ENCODE measurements around the gene NEK2.
"Not testable (repeated sequence)": the region's sequence is repeated elsewhere in the genome, so short reads cannot be mapped to it uniquely, and the experiment has no call there.

NEK2 gene

DNA sequence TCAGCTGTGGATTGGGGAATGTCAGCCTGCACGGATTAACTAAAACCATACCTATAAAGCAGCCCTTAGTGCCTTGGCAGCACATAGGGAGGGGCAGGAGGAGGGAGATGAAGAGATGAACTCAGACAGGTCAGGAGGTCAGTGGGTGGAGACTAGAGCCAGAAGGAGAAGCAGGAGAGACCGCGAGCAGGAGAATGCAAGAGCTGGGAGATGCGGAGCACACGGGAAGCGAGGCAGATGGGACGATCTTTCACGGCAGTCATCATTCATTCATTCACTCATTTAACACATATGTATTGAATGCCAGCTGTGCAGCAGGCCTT is 41.9 kb downstream of the NEK2 start:
- DNase-seq = no peak

DNA sequence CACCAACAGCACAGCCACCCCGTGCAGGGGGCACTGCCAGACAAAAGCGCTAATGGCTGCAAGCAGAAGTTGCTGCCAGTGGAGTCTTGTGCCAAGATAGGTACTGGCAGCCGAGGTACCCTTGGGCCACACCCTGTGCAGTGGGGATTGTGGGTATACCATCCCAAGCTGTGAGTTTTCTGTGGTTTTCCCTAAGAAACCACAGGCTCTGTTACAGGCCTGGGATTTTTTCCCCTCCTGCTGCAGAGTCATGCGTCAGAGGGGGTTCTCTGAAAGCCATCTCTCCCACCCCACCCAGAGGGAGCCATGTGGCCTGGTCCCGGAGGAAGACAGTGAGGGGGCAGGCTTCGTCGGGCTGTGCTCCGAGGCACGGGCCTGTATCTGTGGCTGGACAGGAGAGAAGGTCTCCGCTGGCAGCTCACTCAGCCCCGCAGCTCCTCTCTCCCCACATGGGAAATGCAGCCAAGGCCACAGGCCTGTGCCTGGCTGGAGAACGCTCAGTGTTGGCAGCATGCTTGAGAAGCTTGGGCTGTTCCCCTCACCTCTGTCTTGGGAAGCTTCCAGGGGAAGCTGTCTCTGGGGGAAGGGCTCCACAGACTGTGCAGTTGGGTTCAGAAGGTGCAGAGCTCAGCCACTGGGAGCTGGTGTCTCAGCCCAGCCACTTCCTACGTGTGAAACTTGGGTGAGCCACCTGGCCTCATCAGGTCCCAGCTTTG is 42.5 kb downstream of the NEK2 start:
- peak in 11 of 56 donors; percentile 7 to 51 (median 27) for DNase-seq

DNA sequence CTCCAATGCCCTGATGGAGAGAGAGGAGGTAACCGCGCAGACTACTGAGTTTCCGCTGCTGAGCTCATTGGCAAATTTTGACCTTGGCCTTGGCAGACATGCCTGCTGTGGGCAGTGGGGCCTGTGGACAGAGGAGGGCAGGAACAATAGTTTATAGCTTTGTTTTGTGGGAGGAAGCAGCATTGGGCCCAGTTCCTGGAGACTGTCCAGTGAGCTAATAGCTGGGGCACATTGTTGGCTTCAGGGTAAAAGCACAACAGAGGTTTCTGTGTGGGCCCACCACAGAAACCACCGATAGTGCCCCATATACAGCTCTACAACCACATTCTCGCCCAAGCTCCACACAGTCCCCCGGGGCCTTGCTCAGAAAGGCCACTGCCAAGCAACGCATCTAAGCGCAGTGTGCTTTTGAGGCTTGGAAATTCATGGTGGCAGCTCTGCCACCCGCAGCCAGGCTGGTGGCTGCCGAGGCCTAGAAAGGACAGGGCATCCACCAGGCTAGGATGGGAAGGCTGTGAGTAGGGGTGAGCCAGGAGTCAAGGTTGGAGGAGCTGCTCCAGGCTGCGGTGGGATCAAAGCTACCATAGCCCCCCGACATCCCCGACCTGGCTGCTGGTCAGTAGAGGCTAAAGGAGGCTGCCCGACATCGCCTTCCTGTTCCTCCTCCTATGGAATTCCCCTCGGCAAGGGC is 43.2 kb downstream of the NEK2 start:
- DNase-seq = no peak

DNA sequence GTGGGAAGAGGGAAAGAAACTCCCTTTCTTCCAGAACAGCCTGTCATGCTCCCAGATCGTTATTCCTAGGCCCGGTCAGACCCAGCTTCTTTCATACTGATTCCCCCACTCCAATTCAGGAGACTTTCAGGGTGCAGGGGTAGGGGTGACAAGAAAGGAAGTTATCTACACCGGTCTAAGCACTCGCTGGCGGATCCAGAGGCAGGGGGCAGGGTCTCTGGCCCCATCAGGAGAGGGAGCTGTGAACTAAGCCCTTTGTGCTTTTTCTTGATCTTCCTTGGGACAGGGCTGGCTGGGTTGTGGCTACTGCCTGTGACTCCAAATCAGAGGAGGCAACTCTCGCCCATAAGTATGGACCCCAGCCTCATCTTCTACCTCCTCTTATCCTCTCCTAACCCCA is 44.3 kb downstream of the NEK2 start:
- no peak for DNase-seq

DNA sequence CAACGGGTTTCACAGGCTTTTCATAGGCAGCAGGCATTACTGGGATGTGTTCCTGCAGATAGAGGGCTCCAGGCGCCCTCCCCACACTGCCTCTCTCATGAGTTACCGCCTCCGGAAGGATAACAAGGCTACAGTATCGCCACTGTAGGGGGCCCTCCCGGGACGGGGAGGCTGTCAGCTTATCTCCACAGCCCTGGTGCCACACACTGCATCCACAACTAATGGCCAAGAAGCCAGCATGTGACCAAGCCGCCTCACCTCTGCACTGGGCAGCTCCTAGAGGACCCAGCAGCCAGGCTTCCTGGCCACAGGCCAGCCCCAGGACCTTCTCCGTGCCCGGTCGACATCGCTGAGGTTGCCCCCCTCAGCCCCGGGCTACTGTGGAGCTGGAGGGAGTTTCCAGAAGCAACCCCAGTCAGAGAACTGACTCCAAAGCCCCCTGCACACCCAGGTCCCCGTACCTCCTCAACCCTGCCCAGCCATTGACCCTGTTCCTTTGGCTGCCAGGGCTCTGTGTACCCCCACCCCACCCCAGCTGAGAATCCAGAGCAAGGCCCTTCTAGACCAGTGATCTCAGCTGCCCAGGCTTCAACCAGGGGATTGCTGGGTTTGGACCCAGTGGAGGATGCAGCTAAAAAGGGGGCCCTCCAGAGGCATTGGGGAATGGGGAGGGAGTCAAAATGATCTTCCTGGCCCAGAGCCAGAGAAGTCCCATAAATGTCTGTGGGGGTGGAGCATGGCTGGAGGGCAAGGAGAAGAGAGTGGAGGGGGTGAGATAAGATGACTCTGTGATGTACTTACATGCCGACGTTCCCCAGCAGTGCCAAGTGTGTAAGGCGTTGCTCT is 45.0 kb downstream of the NEK2 start:
- DNase-seq = no peak

DNA sequence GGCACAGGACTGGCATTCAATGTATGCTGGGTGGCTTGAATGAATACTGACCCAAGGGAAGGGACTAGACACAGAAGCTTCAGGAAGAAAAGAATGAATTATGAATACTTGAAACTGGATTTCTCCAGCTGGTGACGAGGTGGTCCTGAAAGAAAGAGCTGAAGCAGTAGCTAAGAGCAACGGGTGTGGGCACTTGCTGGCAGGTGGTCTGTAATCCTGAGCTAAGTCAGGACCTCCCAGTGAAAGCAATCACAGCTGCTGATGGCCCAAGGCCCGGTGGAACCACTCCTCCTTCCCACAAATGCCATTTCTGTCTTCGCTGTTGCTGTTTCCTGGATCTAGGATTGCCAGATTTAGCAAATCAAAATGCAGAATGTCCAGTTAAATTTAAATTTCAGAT is 47.0 kb downstream of the NEK2 start:
- no peak for DNase-seq

DNA sequence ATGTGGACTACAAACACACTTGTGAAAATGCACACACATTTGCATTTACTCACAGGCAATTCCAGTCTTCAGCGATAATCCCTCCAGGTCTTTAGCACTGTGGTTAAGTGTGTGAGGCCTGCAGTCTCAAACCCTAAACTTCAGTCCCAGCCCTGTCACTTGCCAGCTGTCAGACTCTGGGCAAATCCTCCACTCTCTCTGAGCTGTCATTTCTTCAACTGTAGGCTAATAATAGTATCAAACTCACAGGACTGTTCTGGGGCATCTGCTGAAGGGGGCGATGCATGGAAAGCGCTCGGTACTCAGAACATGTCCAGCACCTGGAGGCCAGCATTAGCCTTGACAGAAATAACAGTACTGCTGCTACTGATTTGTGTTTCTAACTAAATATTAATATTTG is 48.2 kb downstream of the NEK2 start:
- DNase-seq = no peak

DNA sequence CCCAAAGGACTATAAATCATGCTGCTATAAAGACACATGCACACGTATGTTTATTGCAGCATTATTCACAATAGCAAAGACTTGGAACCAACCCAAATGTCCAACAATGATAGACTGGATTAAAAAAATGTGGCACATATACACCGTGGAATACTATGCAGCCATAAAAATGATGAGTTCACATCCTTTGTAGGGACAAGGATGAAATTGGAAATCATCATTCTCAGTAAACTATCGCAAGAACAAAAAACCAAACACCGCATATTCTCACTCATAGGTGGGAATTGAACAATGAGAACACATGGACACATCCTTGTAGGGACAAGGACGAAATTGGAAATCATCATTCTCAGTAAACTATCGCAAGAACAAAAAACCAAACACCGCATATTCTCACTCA is 49.6 kb downstream of the NEK2 start:
- not testable (repeated sequence) for DNase-seq

DNA sequence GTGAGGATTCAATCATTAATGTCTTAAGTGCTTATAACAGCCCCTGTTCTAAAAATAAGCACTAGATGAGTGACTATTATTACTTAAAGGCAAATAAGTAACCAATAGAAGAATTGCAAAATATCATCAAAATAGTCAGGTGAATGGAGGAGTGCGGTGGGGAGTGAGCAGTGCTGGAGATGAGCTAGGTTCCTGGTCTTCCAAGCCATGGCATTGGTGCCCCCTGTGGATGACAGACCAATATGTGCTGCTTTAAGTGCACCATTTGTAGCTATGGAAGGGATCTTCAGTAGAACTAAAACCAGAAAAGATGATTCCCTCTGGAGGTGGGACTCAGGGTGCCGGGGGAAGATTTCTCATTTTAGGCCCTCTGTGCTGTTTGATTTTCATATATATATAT is 50.4 kb downstream of the NEK2 start:
- DNase-seq = peak in 1 of 56 donors; percentile 18

DNA sequence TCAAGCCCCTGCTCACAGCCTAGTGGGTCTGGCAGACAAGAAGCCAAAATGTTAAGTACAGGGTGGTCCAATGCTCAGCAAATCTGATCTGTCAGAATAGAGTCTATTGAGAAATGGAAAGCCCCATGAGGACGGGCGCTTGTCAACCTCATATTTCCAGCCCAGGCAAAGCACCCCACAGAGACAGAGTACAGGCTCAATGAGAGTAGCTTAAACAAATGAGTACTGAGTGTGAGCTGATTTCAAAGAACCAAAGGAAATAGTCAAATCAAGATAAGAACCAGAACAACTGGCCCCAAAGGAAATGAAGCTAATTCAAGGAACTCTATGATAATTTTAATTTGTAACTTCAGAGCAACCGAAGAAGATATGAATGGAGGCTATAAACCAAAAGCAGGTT is 51.9 kb downstream of the NEK2 start:
- no peak for DNase-seq

DNA sequence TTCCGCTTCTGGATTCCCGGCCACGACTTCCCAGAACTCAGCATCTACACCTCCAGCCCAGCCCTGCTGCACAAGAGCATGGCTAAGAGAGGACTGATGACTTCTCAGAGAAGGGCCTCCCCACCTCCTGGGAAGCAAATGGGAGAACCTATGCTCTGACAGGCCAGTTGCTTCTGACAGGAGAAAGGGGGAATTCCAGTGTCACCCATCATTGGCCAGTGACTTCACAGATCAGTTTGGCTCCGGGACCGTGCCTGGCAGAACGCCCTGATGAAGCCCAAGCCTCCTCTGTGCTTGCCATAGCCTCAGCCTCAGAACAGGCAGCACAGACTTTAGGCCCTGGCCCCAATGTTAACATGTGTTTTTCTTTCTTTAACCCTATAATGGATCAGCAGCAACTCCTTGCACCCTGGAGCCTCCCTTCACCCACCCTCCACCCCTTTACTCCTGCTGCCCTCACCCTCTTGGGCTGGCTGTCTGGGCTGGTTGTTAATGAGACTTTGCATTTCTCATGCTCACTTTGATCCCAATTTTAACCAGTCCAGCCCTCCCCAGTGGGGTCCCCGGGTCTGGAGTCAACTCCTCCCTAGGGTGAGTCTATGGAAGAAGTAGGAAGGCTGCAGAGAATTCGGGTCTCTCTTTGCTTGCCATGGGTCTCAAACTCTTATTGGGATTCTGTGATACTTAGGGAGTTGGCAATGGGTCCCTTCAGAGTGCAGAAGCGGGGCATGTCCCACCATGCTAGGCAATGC is 53.8 kb downstream of the NEK2 start:
- no peak for DNase-seq

DNA sequence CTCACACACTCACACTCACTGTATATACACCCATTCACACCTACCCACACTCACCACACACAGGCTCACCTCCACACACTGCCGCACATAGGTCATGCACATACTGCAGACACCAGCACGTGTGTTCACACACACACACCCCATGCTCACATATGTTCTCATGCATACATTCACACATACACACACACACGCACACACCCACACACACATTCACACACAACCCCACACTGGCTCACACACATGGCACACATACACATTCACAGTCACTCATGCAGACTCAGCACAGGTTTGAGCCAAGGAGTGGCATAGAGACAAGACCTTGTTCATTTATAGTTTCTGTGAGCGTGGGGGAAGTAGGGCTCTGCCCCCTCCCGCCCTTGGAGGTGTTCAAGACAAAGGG is 55.3 kb downstream of the NEK2 start:
- no peak for DNase-seq

DNA sequence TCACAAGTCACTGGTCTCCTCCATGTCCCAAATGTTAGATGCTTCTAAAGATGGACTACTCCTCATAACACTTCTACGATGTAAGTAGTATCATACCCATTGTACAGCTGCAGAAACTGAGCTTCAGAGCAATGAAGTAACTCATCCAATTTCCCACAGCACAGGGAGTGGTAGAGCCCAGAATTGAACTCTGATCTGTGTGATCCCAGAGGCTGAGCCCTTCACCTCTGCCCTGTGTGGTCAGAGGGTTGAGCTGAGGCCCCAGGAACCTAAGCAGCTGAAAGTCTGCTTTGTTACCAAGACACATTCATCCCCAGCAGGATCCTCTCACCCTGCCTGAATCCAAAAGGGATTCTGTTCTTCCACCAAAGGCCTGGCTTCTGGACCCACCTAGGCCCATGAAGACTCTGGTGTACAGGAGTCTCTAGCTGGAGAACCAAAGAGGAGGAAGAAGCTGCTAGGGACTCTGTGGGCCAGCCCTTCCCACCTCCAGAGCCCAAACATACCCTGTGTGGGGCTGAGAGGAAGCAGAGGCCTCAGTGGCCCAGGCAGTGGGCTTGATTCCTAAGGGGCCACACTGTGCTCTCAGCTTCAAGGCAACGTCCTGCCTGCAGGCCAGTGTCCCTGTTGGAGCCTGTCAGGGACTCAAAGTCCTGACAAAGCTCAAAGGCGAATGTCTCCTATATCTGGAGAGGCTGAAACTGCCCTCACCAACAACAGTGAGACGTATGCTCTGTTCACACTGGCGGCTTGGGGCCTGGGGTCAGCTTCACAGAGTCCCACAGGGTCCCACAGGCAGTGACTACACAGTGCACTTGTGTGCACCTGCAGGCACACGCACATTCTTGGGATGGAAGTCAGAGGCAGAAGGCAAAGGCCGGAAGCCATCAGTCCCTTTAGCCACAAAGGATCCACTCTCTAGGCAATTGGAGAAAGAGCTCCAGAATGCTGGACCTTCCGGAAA is 56.1 kb downstream of the NEK2 start:
- DNase-seq = no peak

DNA sequence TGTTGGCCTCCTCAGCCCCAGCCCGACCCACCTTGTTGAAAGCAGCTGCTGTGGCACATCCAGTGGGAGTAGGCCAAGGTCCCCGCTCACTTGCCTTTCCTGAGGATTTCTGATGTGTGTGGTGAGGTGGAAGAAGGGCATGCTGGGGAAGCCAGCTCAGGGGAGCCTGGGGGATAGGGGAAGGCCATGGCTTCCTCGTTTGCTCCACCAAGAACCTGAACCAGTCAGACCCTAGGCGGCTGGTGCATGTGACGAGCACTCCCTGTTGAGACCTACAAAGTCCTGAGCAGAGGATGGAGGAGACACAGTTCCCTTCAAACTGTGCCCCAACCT is 58.5 kb downstream of the NEK2 start:
- DNase-seq = no peak

DNA sequence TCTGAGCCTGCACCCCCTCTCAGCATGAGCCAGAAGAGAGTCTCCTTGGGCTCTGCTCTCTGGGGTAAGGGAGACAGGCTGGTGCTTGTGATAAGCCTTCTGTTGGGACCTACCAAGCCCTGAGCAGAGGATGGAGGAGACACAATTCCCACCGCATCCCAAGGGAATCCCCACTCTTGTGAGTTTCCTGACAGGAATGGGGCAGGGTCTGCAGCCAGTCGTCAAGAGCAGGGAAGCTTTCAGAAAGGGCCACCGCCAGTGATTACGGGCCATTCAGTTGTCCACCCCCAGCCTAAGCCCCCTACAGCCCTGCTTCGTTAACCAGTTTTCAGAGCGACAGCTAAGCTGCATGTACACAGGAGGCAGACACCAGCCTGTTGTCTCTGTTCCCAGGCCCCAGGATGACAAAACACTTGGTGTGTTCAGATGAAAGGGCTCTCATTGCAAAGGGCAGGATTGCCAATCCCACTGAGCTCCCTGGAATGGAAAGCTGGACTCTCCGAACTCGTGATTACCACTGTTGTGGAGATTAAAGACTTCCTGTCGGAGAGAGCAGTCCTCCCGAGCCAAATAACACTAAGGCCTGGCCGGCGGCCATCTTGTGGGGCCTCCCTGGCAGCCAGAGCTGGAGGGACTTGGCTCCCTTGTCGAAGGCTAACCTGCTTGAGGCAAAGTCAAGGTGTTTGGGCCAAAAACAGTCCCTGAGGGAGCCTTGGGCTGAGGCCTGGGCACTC is 59.0 kb downstream of the NEK2 start:
- peak in 12 of 56 donors; percentile 7 to 40 (median 25) for DNase-seq

DNA sequence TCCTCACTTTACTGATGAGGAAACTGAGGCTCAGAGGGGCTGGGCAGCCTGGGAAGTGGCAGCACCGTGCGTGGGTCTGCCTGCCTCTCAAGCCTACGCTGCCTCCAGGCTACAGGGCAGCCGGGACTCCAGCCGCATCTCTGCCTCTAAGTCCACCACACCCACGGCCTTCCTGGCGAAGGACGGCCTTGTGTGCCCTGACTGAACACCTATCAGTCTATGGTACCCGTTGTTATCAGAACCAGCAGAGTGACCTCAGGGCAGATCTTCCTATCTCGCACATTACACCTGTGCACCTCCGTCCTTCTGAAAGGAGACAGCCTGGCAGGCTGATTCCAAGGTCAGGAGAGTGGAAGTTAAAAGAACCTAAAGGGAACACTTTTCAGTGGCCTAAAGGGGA is 60.8 kb downstream of the NEK2 start:
- DNase-seq = no peak

DNA sequence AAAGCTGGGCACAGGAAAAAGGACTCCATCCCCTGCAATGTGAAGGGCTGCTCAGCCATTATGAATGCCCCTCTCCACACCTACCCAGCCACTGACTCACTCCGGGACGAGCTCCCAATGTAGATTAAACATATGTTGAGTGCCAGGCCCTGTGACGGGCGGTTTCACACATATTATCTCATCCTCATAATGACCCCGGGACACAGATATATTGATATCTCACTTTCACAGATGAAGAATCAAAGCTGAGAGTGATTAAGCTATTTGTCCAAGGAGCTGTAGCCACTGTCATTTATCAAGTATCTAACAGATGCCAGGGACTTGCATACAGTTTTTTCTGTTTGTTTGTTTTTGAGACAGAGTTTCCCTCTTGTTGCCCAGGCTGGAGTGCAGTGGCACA is 61.5 kb downstream of the NEK2 start:
- no peak for DNase-seq

DNA sequence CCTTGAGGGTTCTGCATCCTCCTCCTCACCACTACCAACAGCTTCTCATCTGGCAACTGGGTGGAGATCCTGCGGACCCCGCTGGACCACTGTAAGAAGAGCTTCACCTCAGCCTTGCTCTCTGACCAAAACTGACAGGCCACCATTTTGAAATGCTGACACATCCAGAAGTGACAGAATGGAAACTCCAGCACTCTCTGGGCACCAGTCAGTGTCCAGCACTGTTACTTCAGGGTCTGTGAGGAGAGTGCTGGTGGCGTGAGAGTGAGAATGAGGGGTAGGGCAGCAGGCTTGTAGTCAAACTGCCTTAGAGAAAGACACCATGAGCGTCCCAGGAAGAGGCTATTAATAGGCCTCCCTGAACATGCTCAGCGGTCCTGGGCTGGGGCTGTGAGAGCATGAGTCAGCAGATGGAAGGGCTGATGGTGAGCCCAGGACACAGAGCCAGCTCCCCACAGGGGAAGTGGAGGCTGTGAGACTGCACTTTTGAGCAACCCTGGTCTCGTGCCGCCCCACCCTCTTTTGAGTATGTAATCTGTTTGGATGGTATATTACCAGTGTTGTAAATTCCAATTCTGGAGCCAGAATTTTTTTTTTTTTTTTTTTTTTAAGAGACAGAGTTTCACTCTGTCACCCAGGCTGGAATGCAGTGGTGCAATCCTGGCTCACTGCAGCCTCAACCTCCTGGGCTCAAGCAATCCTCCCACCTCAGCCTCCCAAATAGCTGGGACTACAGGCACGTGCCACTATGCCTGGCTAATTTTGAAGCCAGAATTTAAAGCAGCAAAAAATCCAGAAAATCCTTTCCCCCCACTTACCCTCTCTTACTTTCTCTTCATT is 62.1 kb downstream of the NEK2 start:
- DNase-seq = peak in 13 of 56 donors; percentile 6 to 39 (median 19)

DNA sequence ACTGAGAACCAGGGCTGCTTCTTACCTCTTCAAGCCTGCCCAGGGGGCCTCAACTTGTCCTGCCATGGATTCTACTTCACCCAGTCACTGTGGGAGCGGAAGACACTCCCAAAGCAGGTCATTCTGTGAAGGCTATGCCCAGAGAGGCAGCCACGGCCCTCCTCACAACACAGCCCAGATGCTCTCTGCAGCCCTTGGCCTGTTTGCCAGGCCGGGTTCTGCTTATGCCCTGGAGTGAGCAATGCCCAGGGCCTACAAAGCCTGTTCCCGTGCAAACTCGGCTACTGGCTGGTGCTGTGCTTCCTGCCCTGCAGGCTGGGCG is 62.7 kb downstream of the NEK2 start:
- no peak for DNase-seq
